Measurements from ENCODE around the gene KIF1A. TPM values are rescaled to one million over a fixed set of nuclear protein-coding genes. Genes with fewer than 3 reads are reported as not detected.

Gene KIF1A
- total RNA-seq, 1 donor from 2014 or later = 123 TPM

DNA sequence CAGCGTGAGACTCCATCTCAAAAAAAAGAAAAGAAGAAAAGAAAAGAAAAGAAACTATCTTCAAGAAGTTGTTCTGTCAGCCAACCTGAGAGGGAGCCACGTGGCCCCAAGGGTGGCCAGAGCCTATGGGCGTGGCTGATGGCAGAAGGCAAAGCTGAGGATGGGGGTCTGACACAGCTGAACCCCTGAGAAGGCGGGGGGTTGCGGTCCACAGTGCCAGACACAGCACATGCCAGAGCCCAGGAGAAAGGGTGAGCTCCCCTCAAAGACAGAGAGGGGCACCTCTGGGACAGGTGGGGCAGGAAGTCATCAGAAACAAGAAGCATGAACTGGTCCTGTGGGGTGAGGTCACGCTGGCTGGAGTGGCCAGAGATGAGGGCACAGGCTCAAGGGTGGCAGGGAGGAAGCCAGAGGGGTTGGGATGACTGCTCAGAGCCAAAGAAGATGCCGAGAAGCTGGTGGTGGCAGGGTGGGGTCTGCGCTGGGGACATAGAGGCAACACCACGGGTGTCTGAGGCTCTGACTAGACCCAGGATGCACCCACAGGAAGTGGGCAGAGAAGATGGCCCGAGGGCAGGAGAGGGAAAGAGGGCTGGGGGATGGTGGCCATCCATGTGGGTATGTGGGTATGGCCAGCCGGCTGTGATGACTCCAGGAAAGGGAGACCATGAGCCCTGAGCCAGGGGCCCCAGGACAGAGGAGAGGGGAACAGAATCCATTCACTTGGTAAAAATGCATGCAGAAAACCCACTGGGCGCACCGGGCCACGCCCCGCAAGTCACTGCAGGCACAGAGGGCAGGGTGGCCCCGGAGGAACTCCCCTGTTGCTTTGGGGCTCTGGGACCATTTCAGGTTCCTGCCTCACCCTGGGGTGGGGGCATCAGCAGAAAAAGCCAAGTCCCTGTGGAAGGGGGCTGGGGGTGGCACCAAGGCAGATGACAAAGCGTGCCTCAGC, 8.4 kb downstream of the KIF1A start:
- ATAC-seq (no peak), DNase-seq (ENCODE audit: low spot score) (peak; percentile 35)
- intact Hi-C loops (cut with DNase I) = no loop called here

DNA sequence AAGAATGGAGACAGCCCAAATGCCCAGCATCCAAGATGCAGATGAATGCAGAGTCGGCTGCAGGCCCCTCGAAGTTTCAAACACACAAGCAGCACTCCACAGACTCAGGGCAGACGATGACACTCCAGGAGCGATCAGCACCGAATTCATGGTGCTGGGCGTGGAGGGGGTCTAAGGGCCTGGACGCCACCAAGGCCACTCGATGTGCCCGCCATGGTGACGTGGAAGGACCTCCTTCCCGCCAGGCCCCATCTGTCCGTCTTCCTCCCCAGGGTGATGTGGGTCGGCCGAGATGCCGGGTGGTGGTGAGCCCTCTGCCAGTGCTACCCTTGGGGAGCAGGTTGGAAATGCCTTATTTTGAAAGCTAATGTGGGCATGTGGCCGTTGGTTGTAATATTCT, 9.4 kb downstream of the KIF1A start:
- no peak for ATAC-seq
- DNase-seq (ENCODE audit: low spot score) = no peak
- intact Hi-C loops (cut with DNase I) = no loop called here

DNA sequence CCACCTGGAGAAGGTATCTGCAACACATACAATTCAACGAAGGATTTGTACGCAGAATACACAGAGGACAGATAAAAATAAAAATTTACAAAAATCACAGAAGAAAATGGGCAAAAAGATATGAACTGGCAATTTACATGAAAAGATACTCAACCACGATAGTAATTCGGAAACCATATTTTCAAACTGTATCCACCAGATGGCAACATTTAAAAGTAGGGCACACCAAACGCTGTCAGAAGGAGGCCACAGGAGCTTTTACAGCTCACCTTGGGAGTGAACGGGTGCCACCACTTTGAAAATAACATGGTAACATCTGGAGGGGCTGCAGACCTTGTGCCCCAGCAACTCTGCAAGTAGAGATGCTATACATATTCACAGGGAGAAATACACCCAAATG, 9.8 kb downstream of the KIF1A start:
- ATAC-seq (no peak), DNase-seq (ENCODE audit: low spot score) (no peak)
- intact Hi-C loops (cut with DNase I) = no loop called here

DNA sequence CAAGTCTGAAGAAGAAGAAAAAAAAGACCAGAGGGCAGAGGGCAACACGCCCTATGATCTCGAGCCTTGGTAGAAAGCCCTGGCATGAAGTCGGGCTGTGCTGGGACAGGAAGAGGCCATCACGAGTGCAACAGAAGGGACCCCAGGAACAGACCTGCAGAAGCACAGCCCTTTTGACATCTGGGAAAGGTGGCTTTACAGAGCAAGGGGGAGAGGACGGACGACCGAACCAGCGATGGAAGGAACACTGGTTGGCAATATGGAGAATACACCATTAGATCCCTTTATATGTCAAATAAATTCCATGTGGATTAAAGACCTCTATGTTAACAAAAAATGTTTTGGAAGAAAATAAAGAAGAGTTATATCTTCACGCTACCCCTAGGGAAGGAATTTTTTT, 10.7 kb downstream of the KIF1A start:
- intact Hi-C loops (cut with DNase I) = no loop called here
- DNase-seq (ENCODE audit: low spot score) (no peak), ATAC-seq (no peak)

GRCh38 chr2:240806459-240806858, 13.6 kb downstream of the KIF1A start:
- ATAC-seq = no peak
- intact Hi-C loops (cut with DNase I) = no loop called here
- no peak for DNase-seq (ENCODE audit: low spot score)

DNA sequence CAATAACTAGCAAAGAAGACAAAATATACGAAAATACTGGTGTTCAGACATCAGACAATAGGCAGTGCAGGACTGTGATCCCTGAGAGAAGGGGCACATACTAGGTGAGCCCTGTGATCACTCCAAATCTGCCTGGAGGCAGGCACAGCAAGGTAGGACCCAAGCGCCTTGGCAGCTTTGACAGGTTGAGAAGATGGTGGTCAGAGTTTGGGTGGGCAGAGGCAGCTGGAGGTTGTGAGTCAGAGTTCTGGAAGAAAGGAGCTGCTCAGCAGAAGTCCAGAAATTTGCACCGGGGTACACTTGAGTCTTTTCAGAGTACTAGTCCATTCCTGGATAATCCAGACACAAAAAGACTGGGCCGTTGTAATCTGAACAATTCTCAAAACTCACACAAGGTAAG, 14.0 kb downstream of the KIF1A start:
- ATAC-seq = no peak
- DNase-seq (ENCODE audit: low spot score) = no peak
- intact Hi-C loops (cut with DNase I) = no loop called here

DNA sequence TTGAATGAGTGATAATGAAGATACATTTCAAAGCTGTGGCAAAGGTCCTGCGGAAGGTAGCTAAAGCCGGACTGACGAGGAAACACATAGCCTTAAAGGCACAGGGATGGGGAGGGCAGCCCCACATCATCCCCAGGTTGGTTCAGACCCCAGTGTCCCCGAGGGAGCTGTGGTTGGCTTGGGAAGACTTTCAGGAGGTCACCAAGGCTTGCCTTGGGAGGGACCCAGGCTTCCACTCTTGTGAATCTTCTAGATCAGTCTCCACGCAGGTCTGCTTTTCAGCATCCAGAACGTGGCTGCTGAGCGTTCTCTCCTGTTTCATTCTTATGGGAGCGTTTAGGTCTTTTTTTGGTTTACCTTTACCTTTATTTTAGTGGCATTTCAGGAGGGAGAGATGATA, 16.8 kb downstream of the KIF1A start:
- intact Hi-C loops (cut with DNase I) = no loop called here
- no peak for DNase-seq (ENCODE audit: low spot score)
- no peak for ATAC-seq

- DNase-seq (ENCODE audit: low spot score) (peak; percentile 47), ATAC-seq (peak; percentile 38)
- intact Hi-C loops (cut with DNase I) = no loop called here
Observed at GRCh38 chr2:240799033-240799820, 20.8 kb downstream of the KIF1A start.

- intact Hi-C loops (cut with DNase I) = no loop called here
- no peak for ATAC-seq
- DNase-seq (ENCODE audit: low spot score) = no peak
Observed at GRCh38 chr2:240798327-240798905, 21.6 kb downstream of the KIF1A start.

GRCh38 chr2:240797914-240798313, 22.1 kb downstream of the KIF1A start:
- intact Hi-C loops (cut with DNase I) = no loop called here
- DNase-seq (ENCODE audit: low spot score) = no peak
- no peak for ATAC-seq

GRCh38 chr2:240797500-240797895, 22.5 kb downstream of the KIF1A start:
- no peak for ATAC-seq
- DNase-seq (ENCODE audit: low spot score) = no peak
- intact Hi-C loops (cut with DNase I) = no loop called here

DNA sequence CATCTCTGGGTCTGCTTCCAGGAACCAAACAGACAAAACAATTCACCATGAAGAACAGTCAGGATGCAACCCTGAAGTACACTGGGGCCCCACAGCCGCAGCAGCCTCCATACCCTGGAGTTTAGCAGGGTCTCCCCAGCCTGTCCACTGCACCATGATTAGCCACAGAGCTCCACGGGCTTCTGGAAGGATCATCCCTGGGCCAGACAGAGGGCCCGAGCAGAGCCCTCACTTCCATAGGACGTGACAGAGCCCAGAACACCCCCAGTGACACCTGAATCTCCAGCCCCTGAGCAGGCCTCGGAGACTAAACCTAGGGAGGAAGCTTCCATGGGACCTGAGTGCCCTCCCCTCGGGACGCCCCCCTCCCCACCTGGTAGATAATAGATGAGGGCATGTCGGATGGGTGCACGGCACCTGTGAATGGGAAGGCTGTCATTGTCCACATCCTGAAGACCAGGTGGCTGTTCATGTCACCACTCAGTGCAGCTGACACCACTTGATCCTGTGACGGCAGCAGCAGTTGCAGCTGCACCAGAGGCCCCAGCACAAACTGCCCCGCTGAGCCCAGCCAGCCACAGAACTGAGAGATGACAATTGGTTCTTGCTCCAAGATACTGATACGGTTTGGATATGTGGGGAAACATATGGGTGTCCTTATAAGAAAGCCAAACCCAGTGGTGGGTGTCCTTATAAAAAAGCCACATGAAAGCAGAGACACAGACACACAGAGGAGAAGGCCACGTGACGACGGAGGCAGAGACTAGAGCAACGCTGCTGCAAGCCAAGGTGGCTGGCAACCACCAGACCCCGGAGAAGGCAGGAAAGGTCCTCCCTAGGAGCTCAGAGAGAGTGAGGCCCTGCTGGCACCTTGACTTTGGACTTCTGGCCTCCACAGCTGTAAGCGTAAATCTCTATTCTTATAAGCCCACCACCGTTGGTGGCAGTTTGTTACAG, 23.2 kb downstream of the KIF1A start:
- no peak for ATAC-seq
- intact Hi-C loops (cut with DNase I) = no loop called here
- DNase-seq (ENCODE audit: low spot score) = no peak

DNA sequence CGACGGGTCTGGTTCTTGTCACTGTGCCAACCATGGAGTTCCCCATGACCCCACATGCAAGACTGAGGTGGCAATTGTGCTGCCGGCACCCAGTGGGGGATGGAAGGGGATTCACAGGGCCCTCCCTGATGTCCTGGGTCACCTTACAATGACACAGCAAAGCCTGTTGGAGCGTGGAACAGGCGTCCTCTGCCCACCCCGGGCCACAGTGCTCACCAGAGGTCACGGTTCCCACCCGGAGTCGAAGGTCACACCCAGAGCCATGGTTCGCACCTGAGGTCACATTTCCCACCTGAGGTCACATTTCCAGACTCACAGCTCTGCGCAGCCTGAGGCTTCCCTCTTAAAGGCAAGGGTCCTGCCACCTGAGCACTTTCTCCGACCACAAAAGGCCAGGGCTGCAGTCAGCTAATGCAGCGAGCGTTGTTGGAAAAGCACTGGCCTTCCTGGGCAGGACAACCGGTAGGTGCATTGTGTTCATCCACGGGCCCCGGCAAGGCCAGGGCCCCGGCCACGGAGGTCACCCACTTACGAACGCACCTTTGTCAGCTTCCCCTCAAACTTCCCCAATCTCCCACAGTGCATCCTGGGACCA, 24.0 kb downstream of the KIF1A start:
- no peak for DNase-seq (ENCODE audit: low spot score)
- intact Hi-C loops (cut with DNase I) = no loop called here
- no peak for ATAC-seq

- DNase-seq (ENCODE audit: low spot score) = no peak
- ATAC-seq = no peak
- intact Hi-C loops (cut with DNase I) = no loop called here
Observed at GRCh38 chr2:240795454-240795853, 24.6 kb downstream of the KIF1A start.

DNA sequence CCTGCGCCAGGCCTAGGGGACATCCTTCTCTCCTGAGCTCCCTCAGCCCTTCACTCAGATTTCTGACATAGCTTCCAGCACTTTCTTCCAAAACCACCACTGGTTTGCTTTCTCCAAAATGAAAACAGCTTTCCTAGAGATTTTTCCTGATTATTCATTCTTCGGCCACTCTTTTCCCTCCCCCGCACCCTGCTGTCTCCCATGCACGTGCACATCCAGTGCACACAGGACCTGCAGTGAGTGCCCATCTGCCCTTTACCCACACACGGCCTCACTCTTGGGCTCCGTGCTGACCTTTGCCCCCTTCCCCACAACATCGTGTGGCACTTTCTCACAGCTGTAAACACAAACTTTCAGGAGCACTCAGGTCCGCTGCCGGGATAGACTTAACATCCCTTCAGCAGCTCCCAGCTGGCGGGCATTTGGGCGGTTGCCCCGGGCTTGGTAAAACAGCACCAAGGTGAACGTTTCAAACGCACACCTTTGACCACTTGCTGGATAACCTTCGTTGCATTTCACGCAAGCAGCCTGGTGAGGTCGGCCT, 25.8 kb downstream of the KIF1A start:
- no peak for DNase-seq (ENCODE audit: low spot score)
- intact Hi-C loops (cut with DNase I) = no loop called here
- no peak for ATAC-seq

DNA sequence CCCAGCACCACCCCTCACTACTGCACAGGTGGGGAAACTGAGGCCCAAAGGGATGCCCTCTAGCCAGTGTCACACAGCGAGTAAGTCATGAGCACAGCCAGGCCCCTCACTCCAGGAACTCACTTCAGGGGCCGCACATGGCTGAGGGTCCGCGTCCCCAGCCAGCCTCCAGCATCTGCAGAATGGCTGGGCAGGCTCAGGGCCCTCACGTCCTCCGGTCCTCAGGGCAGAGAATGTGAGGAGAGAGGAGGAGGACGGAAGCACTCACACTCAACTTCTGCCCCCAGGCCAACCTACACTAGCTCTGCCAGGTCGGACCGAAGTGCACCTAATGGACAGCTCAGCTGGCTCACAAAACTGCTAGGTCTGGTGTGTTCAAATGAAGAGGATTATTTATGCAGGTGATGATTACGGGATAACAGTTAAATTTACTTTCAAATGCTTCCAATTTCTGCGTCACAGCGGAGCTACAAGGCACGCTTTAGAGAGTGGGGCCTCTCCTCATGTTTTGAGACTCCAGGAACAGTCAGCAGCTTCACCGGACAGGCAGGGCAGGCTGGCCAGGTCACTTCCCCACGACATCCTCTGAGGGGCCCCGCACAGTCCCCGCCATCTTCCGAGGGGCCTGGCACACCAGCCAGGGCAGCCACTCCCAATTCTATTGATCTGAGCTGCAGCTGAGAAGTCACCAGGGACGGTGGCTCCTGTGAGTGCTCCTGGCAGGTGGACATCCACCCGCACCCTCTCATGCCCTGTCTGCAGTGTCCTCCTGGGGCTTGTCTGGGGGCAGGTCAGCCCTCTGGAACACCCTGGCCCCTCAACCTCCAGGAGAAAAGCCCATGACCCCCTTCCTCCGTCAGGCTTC, 26.5 kb downstream of the KIF1A start:
- intact Hi-C loops (cut with DNase I) = no loop called here
- no peak for DNase-seq (ENCODE audit: low spot score)
- ATAC-seq = no peak

GRCh38 chr2:240792629-240793312, 27.2 kb downstream of the KIF1A start:
- intact Hi-C loops (cut with DNase I) = no loop called here
- no peak for DNase-seq (ENCODE audit: low spot score)
- ATAC-seq = no peak
